WERI-Rb-1 (cell line): Measurements from ENCODE around the gene WFDC1.

Experiments used
- DNase-seq: peaks from one replicate; pipeline ENCODE4 v3.0.0-alpha.2; 2020
- H3K27ac ChIP-seq: fragments of 250-450 bp; sonication (Bioruptor Pico); 2 replicates; pipeline ENCODE4 v1.5.1; 2020; ENCODE audit warnings: mild to moderate bottlenecking, moderate library complexity
- H3K27me3 ChIP-seq: fragments of 250-450 bp; sonication (Bioruptor Pico); 2 replicates; pipeline ENCODE4 v1.5.1; 2021; ENCODE audit warnings: mild to moderate bottlenecking, low read depth, moderate library complexity; ENCODE audit not compliant: insufficient read depth, severe bottlenecking
- H3K36me3 ChIP-seq: fragments of 250-450 bp; sonication (Bioruptor Pico); 2 replicates; pipeline ENCODE4 v1.5.1; 2020; ENCODE audit warnings: mild to moderate bottlenecking, moderate library complexity
- H3K4me3 ChIP-seq: 2 replicates; pipeline ENCODE4 v1.5.1; 2011; ENCODE audit warnings: low read depth, mild to moderate bottlenecking, control low read depth, low read length
- H3K9me3 ChIP-seq: fragments of 250-450 bp; sonication (Bioruptor Pico); 2 replicates; pipeline ENCODE4 v1.5.1; 2021; ENCODE audit warnings: mild to moderate bottlenecking, moderate library complexity; ENCODE audit not compliant: severe bottlenecking
- TF ChIP-seq, protein P1 (sequence below): IDR thresholded peaks from 2 replicates; pipeline ENCODE4 v1.5.1; 2011; ENCODE audit warnings: low read depth, mild to moderate bottlenecking, control low read depth, inconsistent platforms, low read length

The WFDC1 gene

DNA sequence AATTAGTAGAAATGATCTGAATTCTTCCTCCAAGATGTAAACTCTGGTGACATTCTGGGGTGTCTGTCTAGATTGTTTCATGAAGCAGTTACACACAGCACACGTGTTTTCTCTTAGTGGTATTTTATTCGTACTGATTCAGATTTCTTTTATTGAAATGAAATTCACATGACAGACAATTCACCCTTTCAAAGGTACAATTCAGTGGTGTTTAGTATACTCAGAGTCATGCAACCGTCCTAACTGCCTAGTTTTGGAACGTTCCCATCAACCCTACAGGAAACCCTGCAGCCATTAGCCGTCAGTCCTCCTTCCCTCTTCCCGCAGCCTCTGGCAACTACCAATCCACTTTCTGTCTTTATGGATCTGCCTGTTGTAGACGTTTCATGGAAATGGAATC lies 8.8 kb downstream of the WFDC1 start:
- Histone ChIP-seq H3K27ac (no peak overlapping the region), H3K4me3 (no peak overlapping the region), H3K36me3 (no peaks in the 10 kb centered on the region), H3K9me3 (no peaks in the 10 kb centered on the region), H3K27me3 (no peaks in the 10 kb centered on the region)
- DNase-seq = no peak
- TF ChIP-seq, protein P1, sequence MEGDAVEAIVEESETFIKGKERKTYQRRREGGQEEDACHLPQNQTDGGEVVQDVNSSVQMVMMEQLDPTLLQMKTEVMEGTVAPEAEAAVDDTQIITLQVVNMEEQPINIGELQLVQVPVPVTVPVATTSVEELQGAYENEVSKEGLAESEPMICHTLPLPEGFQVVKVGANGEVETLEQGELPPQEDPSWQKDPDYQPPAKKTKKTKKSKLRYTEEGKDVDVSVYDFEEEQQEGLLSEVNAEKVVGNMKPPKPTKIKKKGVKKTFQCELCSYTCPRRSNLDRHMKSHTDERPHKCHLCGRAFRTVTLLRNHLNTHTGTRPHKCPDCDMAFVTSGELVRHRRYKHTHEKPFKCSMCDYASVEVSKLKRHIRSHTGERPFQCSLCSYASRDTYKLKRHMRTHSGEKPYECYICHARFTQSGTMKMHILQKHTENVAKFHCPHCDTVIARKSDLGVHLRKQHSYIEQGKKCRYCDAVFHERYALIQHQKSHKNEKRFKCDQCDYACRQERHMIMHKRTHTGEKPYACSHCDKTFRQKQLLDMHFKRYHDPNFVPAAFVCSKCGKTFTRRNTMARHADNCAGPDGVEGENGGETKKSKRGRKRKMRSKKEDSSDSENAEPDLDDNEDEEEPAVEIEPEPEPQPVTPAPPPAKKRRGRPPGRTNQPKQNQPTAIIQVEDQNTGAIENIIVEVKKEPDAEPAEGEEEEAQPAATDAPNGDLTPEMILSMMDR = no peak

DNA sequence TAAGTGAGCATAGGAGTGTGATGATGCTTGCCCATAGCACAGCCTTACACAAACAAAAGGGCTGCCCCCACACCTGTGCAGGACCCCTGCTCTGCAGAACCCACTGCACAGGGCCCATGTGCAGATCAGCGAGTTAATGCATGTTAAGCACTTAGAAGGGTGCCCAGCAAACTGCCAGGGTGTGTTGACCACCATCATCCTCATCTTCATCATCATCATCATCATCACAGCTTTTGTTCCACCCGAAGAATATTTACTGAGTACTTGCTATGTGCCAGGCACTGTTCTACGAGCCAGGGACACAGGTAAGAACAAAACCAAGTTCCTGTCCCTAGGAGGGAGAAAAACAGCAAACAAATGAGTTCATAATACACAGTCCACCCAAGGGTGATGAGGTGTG lies 11.9 kb downstream of the WFDC1 start:
- no peaks in the 10 kb centered on the region for H3K27me3 ChIP-seq

DNA sequence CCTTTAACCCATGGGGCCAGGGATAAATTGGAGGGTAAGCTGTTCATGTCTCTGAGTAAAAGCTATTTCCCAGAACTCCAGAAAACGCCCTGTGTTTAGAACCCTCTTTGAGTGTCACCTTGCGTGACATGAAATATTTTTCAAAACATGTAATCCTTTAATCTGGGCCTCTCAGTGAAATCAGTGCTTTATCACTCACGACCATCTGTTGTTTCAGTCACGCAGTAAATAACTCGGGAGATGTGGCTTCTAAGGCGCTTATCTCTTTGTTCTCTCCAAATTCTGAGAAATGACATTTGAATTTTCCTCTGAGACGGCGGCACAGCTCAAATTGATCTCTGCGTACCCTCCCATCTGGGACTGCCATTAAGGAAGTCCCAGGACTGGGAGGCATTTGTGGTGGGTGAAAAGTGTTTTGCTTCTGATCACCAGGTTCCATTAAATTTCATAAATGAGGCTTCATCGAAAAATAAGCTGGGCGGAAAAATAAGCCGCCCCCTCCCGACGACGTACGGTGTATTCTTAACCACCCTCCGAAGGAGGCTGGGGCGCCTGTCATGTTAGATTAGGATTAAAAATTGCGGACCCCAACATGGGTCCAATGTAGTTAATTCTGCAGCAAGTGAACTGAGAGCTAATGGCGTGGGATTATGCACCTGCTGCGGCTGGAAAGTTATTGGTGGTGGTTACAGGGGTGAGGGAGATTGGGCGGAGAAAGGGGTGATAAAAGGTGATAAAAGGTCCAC lies 12.7 kb downstream of the WFDC1 start:
- no peaks in the 10 kb centered on the region for H3K9me3 ChIP-seq
- TF ChIP-seq, protein P1 = no peak
- peak overlapping the region; percentile 82 for H3K27ac ChIP-seq
- no peaks in the 10 kb centered on the region for H3K27me3 ChIP-seq
- H3K36me3 ChIP-seq = no peaks in the 10 kb centered on the region
- peak; percentile 36 for DNase-seq
- peak overlapping the region; percentile 6; the same call in 1 of the 2 replicates for H3K4me3 ChIP-seq

More for the DNA sequence above, 11.9 kb downstream of the WFDC1 start:
- TF ChIP-seq, protein P1 = no peak
- Histone ChIP-seq H3K36me3 (no peaks in the 10 kb centered on the region), H3K27ac (peak overlapping the region; percentile 65), H3K4me3 (no peak overlapping the region), H3K9me3 (no peaks in the 10 kb centered on the region)
- no peak for DNase-seq

DNA sequence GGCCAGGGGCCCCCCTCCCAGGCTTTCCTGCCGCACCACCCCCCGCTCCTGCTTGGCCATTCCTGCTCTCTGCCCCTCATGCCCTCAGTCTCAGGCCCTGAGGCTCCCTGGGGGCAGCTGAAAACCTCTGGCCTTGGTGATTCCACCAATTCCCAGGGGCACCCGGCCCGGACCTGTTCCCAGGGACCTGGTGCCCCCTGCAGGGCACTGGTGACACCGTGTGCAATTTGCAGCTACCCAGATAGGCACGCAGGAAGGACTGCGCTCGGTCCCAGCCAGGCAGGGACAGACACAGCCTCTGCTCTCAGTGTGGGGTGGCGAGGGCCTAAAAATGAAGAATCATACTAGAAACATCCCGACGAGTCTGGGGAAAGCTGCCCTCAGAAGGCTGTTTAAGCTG lies 13.4 kb downstream of the WFDC1 start:
- no peaks in the 10 kb centered on the region for H3K9me3 ChIP-seq
- no peaks in the 10 kb centered on the region for H3K36me3 ChIP-seq
- peak overlapping the region; percentile 82; the same call in 1 of the 2 replicates for H3K27ac ChIP-seq
- H3K27me3 ChIP-seq = no peaks in the 10 kb centered on the region
- peak overlapping the region; percentile 6; the same call in 1 of the 2 replicates for H3K4me3 ChIP-seq
- peak; percentile 67 for DNase-seq
- TF ChIP-seq, protein P1 = peak; percentile 55

DNA sequence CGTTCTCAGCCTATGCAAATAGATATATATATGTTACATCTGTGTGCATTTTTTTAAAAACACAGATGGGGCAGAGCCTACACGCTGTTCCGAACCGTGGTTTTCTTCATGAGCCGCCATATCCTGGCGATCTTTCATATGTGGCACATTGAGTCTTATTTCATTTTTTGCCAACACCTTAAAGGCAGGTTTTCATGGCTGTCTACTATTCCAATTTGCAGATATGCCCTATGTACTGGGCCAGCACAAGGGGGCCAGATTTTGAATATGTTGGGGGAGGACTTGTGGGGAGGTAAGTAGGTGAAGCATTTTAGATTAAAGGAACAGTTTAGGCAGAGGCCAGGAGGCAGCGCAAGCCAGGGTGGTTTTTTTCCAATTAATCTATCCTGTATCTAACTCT lies 16.0 kb downstream of the WFDC1 start:
- Histone ChIP-seq H3K36me3 (no peaks in the 10 kb centered on the region), H3K4me3 (no peak overlapping the region), H3K27ac (no peak overlapping the region), H3K27me3 (no peaks in the 10 kb centered on the region), H3K9me3 (no peaks in the 10 kb centered on the region)
- TF ChIP-seq, protein P1 = no peak
- no peak for DNase-seq
